Measurements from ENCODE around the gene BAIAP2L1.

GRCh38 chr7:98280296-98280695 lies 120.6 kb downstream of the BAIAP2L1 start:
- TF ChIP-seq POLR2AphosphoS5 (IDR thresholded peaks at IDR 0.05), result no peak
- TF ChIP-seq EP300 (IDR thresholded peaks at IDR 0.05), result no peak
